LNCaP clone FGC (cell line): ENCODE results near the gene ATXN7L1.

Experiments used
- DNase-seq: peaks from one replicate; pipeline ENCODE4 v3.0.0-alpha.2; 2011; ENCODE audit warnings: low read depth
- H3K4me3 ChIP-seq: 2 replicates; pipeline ENCODE4 v1.5.1; 2011; ENCODE audit warnings: mild to moderate bottlenecking, low read depth, low read length, control low read depth
- CTCF ChIP-seq: IDR thresholded peaks from 2 replicates; pipeline ENCODE4 v1.5.1; 2012; ENCODE audit warnings: mild to moderate bottlenecking; ENCODE audit not compliant: control insufficient read depth, insufficient read depth; ENCODE audit errors: extremely low read depth

Gene ATXN7L1

GRCh38 chr7:105621176-105621575, 255.2 kb downstream of the ATXN7L1 start:
- no peak overlapping the region for H3K4me3 ChIP-seq
- no peak for DNase-seq
- no peak for TF ChIP-seq CTCF

GRCh38 chr7:105619590-105619989, 256.8 kb downstream of the ATXN7L1 start:
- TF ChIP-seq CTCF, result no peak
- no peak for DNase-seq
- H3K4me3 ChIP-seq, result no peak overlapping the region

- H3K4me3 ChIP-seq, result no peak overlapping the region
- no peak for TF ChIP-seq CTCF
- DNase-seq, result no peak
These were observed 258.4 kb downstream of the ATXN7L1 start for GRCh38 chr7:105618016-105618296.

GRCh38 chr7:105617280-105618015, 259.0 kb downstream of the ATXN7L1 start:
- H3K4me3 ChIP-seq, result no peak overlapping the region
- no peak for DNase-seq
- no peak for TF ChIP-seq CTCF

GRCh38 chr7:105614341-105614840, 262.0 kb downstream of the ATXN7L1 start:
- H3K4me3 ChIP-seq, result no peak overlapping the region
- DNase-seq, result no peak
- no peak for TF ChIP-seq CTCF

GRCh38 chr7:105613611-105614330, 262.6 kb downstream of the ATXN7L1 start:
- TF ChIP-seq CTCF, result no peak
- H3K4me3 ChIP-seq, result no peak overlapping the region
- DNase-seq, result no peak
